ENCODE measurements around the gene TCF15. TPM values are rescaled to one million over a fixed set of nuclear protein-coding genes. Genes with fewer than 3 reads are reported as not detected.

Gene TCF15
- total RNA-seq (2014; rRNA removed; shearing (Covaris generic)), result not detected in 2 replicates

GRCh38 chr20:610130-611046 is at the start of gene TCF15:
TSS of gene TCF15 (minus strand) at chr20:610309. CDS start at chr20:610237, 72 bp downstream.
- no peak for DNase-seq (ENCODE audit: low spot score)

GRCh38 chr20:658731-659291 is 48.7 kb upstream of the TCF15 start:
- no peak for DNase-seq (ENCODE audit: low spot score)

- DNase-seq (ENCODE audit: low spot score), result no peak
These were observed 48.1 kb upstream of the TCF15 start for GRCh38 chr20:658202-658601.

- no peak for DNase-seq (ENCODE audit: low spot score)
These were observed 45.9 kb upstream of the TCF15 start for GRCh38 chr20:655726-656624.

GRCh38 chr20:654417-654750 is 44.3 kb upstream of the TCF15 start:
- DNase-seq (ENCODE audit: low spot score), result no peak

GRCh38 chr20:653590-654416 is 43.7 kb upstream of the TCF15 start:
- no peak for DNase-seq (ENCODE audit: low spot score)

GRCh38 chr20:653110-653589 is 43.0 kb upstream of the TCF15 start, which contains the start of gene SRXN1:
TSS of gene SRXN1 (minus strand) at chr20:653200. CDS start at chr20:653185, 15 bp downstream.
- peak; percentile 83 for DNase-seq (ENCODE audit: low spot score)

- no peak for DNase-seq (ENCODE audit: low spot score)
These were observed 42.6 kb upstream of the TCF15 start for GRCh38 chr20:652615-653109.

GRCh38 chr20:651713-652614 is 41.9 kb upstream of the TCF15 start:
- no peak for DNase-seq (ENCODE audit: low spot score)

- DNase-seq (ENCODE audit: low spot score), result no peak
These were observed 40.8 kb upstream of the TCF15 start for GRCh38 chr20:650954-651353.

- no peak for DNase-seq (ENCODE audit: low spot score)
These were observed 40.2 kb upstream of the TCF15 start for GRCh38 chr20:650281-650680.

- no peak for DNase-seq (ENCODE audit: low spot score)
These were observed 37.4 kb upstream of the TCF15 start for GRCh38 chr20:647479-648019.

- no peak for DNase-seq (ENCODE audit: low spot score)
These were observed 36.7 kb upstream of the TCF15 start for GRCh38 chr20:646868-647233.

GRCh38 chr20:646107-646867 is 36.2 kb upstream of the TCF15 start:
- DNase-seq (ENCODE audit: low spot score), result no peak

GRCh38 chr20:645318-646106 is 35.4 kb upstream of the TCF15 start:
- DNase-seq (ENCODE audit: low spot score), result peak; percentile 56

GRCh38 chr20:644692-645317 is 34.7 kb upstream of the TCF15 start:
- no peak for DNase-seq (ENCODE audit: low spot score)

- DNase-seq (ENCODE audit: low spot score), result no peak
These were observed 32.5 kb upstream of the TCF15 start for GRCh38 chr20:642398-643174.

All from A172 (cell line).